ENCODE data around the gene MT1F. TPM values are rescaled to one million over a fixed set of nuclear protein-coding genes. Genes with fewer than 3 reads are reported as not detected.
A peak's percentile ranks its signal among the peaks of the same experiment; 100 is the strongest.

The MT1F gene
- 10 to 100 TPM; 15.8 to 16.4 TPM for total RNA-seq

DNA sequence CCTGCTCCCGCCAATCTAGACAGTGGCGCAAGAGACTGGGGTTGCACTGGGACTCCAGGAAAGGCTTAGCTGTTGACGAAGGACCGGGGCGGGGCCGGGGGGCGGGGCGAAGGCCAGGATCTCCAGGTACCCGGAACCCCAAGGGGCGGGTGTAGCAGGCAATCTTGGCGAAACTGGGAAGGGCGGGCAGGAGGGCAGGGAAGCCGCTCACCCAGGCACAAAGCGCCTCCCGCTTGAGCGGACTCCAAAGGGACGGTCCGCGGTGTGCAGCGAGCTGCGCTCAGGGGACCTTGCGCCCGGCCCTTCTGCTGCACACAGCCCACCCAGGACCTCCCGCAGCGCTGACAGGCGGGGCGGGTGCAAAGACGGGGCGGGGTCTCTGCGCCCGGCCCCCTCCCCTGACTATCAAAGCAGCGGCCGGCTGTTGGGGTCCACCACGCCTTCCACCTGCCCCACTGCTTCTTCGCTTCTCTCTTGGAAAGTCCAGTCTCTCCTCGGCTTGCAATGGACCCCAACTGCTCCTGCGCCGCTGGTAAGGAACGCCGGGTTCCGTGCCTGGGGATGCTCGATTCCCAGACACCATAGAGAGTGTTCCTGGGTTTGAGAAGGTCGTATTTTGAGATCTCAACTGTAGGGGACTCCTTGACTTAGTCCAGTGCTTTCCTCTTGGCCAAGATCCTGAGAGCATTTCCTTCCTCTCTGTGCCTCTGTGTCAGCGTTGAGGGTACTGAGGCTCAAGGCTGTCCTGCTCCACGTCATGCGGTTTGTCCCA lies at the start of gene MT1F:
Gene MT1F (plus strand): TSS at position 405 of the 772 bp plus-strand sequence. CDS start 100 bp downstream, at position 505.
- DNase-seq = peak; percentile 79
- Mint-ChIP-seq H3K4me3 (peak within 1 kb of the TSS; percentile 95), H3K4me1 (peaks cover 20% of the 10 kb centered on the region), H3K9me3 (no peaks in the 10 kb centered on the region), H3K27ac (peak within 1 kb of the TSS; percentile 59), H3K27me3 (peaks cover 16% of the 10 kb centered on the region), H3K36me3 (ENCODE audit: low read depth) (no peaks in the 10 kb centered on the region)
- ChIA-PET POLR2A (interaction anchor here (1.2 to 1.5 kb wide), 3 partner anchors 9 to 21 kb away, joined by 3 to 8 read pairs (median 4); no protein-coding TSS in a partner anchor), CTCF (interaction anchor here (0.8 to 1.0 kb wide), 2 partner anchors 14 to 44 kb away, joined by 3 read pairs; no protein-coding TSS in a partner anchor)

DNA sequence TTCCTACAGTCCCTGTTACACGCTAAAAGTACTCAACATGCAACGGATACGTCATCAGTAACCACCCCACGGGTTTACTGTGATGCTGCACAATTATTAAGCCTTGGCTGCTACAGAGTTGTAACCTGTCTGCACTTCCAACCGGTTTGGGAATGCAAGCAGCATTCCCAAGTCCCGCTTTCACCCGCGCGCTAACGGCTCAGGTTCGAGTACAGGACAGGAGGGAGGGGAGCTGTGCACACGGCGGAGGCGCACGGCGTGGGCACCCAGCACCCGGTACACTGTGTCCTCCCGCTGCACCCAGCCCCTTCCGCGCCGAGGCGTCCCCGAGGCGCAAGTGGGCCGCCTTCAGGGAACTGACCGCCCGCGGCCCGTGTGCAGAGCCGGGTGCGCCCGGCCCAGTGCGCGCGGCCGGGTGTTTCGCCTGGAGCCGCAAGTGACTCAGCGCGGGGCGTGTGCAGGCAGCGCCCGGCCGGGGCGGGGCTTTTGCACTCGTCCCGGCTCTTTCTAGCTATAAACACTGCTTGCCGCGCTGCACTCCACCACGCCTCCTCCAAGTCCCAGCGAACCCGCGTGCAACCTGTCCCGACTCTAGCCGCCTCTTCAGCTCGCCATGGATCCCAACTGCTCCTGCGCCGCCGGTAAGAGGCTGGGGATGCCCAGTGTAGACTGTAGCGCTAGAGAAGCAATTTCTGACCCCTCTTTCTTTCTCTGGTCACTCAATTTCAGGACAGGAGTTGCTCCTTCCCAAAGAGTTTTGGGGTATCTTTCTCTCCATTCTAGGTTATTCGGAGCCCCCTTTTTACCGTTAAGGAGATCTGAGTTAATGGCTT lies 49.5 kb upstream of the MT1F start, which contains the start of gene MT2A:
Gene MT2A (plus strand): TSS at position 542 of the 833 bp plus-strand sequence. CDS start 72 bp downstream, at position 614.
- H3K4me3 Mint-ChIP-seq = peak within 1 kb of the TSS; percentile 93
- H3K4me1 Mint-ChIP-seq = peaks cover 43% of the 10 kb centered on the region
- H3K36me3 Mint-ChIP-seq (ENCODE audit: low read depth) = no peaks in the 10 kb centered on the region
- H3K9me3 Mint-ChIP-seq = no peaks in the 10 kb centered on the region
- peak; percentile 93 for DNase-seq
- peaks cover 2% of the 10 kb centered on the region for H3K27me3 Mint-ChIP-seq
- CTCF ChIA-PET = interaction anchor here (0.6 to 3.4 kb wide), 5 partner anchors 10 to 94 kb away, joined by 3 to 12 read pairs (median 9); partner anchors contain the start of gene MT1E
- H3K27ac Mint-ChIP-seq = peak within 1 kb of the TSS; percentile 78
- POLR2A ChIA-PET = interaction anchor here (0.7 to 7.4 kb wide), 10 partner anchors 10 to 324 kb away, joined by 3 to 96 read pairs (median 4); partner anchors contain the start of genes HERPUD1, MT1E and MT1X

DNA sequence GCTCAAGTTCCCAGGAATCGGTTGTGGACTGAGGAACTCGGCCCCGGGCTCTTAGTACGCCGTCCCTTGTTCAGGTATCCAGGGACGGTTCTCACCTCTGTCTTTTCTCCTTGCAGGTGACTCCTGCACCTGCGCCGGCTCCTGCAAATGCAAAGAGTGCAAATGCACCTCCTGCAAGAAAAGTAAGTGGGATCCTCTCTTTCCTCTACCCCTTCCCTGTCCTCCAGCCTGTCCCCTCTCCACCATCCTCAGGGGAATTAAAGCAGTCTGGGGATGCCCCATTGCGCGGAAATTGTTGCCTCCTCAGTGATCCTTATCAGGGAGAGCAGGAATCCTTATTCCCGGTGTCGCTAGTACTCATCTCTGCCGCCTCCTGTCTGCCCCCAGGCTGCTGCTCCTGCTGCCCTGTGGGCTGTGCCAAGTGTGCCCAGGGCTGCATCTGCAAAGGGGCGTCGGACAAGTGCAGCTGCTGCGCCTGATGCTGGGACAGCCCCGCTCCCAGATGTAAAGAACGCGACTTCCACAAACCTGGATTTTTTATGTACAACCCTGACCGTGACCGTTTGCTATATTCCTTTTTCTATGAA lies 48.8 kb upstream of the MT1F start:
- Mint-ChIP-seq H3K36me3 (ENCODE audit: low read depth) (no peaks in the 10 kb centered on the region), H3K4me3 (peak overlapping the region; percentile 93), H3K27me3 (peaks cover 2% of the 10 kb centered on the region), H3K27ac (peak overlapping the region; percentile 78), H3K9me3 (no peaks in the 10 kb centered on the region), H3K4me1 (peaks cover 44% of the 10 kb centered on the region)
- DNase-seq = no peak
- ChIA-PET CTCF (interaction anchor here (0.9 to 3.4 kb wide), 7 partner anchors 16 to 93 kb away, joined by 3 to 12 read pairs (median 6); partner anchors contain the start of genes MT1E and MT1X), POLR2A (interaction anchor here (0.8 to 7.4 kb wide), 11 partner anchors 9 to 323 kb away, joined by 3 to 96 read pairs (median 4); partner anchors contain the start of genes HERPUD1, MT1E and MT1X)

DNA sequence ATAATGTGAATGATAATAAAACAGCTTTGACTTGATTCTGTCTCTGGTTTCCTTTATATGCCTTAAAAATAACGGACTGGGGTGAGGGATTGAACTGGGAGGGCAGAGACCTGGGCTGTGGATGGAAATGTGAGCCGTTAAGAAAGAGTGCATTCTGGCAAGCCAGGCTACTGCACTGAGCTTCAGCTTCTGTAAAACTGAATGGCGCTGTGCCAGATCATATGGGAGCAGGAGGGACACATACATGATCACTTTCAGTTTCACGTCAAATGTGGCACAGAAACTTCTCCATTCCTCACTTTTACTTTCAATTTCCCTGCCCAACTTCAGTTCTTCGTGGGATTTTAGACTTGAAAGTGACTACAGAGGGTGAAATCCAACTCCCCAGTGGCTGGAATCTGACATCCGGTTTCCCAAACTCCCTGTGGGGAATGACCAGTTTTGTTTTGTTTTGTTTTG lies 48.3 kb upstream of the MT1F start:
- Mint-ChIP-seq H3K4me1 (peaks cover 49% of the 10 kb centered on the region), H3K36me3 (ENCODE audit: low read depth) (no peaks in the 10 kb centered on the region), H3K9me3 (no peaks in the 10 kb centered on the region), H3K27ac (peak overlapping the region; percentile 78), H3K4me3 (peak overlapping the region; percentile 93), H3K27me3 (peaks cover 2% of the 10 kb centered on the region)
- DNase-seq = peak; percentile 67
- ChIA-PET POLR2A (interaction anchor here (0.8 to 7.4 kb wide), 9 partner anchors 9 to 322 kb away, joined by 3 to 96 read pairs (median 4); partner anchors contain the start of genes HERPUD1, MT1E and MT1X), CTCF (interaction anchor here (0.9 to 3.4 kb wide), 6 partner anchors 8 to 93 kb away, joined by 3 to 12 read pairs (median 8); partner anchors contain the start of genes MT1E and MT1X)

DNA sequence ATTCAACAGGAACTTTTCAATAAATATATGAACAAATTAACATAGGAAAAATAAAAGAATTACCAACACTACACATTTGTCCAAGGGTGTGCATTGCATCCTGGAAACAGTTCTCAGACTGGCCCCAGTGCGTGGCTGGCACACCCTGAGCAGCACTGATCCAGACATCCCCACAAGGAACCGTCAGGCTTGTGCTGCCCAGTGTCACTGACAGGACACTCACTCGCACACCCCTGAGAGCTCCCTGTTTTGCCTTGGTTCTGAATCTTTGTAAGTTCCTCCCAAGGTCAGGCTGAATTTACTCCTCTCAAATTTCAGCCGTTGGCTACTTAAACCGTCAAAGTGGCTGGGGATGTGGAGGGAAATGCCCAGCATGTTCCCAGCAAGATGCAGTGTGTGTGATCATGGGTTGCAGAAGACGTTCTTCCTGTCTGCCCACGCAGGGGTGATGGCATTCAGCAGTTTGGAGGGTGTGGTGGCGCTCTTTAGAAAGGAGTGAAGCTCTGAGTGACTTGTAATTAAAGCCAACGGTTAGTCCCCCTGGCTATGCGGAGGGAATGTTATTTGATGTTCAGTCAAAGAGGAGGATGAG lies 47.6 kb upstream of the MT1F start:
- H3K9me3 Mint-ChIP-seq = no peaks in the 10 kb centered on the region
- peak overlapping the region; percentile 93 for H3K4me3 Mint-ChIP-seq
- CTCF ChIA-PET = interaction anchor here (0.9 to 3.4 kb wide), 6 partner anchors 9 to 92 kb away, joined by 3 to 12 read pairs (median 8); partner anchors contain the start of genes MT1E and MT1X
- no peaks in the 10 kb centered on the region for H3K36me3 Mint-ChIP-seq (ENCODE audit: low read depth)
- DNase-seq = peak; percentile 54
- POLR2A ChIA-PET = interaction anchor here (1.2 to 7.4 kb wide), 6 partner anchors 15 to 322 kb away, joined by 3 to 96 read pairs (median 4); partner anchors contain the start of genes HERPUD1, MT1E and MT1X
- peak overlapping the region; percentile 78 for H3K27ac Mint-ChIP-seq
- peaks cover 56% of the 10 kb centered on the region for H3K4me1 Mint-ChIP-seq
- H3K27me3 Mint-ChIP-seq = no peaks in the 10 kb centered on the region

- no peak for DNase-seq
- POLR2A ChIA-PET = interaction anchor here (1.2 to 7.4 kb wide), 5 partner anchors 15 to 113 kb away, joined by 3 to 96 read pairs (median 5); partner anchors contain the start of genes MT1E and MT1X
- Mint-ChIP-seq H3K27me3 (no peaks in the 10 kb centered on the region), H3K9me3 (no peaks in the 10 kb centered on the region), H3K36me3 (ENCODE audit: low read depth) (no peaks in the 10 kb centered on the region), H3K4me1 (peaks cover 58% of the 10 kb centered on the region), H3K4me3 (peak overlapping the region; percentile 12), H3K27ac (peak overlapping the region; percentile 24)
- CTCF ChIA-PET = interaction anchor here (1.7 to 3.4 kb wide), 3 partner anchors 10 to 92 kb away, joined by 9 to 11 read pairs (median 10); no protein-coding TSS in a partner anchor
Observed at GRCh38 chr16:56610609-56611111, 47.1 kb upstream of the MT1F start.

- Mint-ChIP-seq H3K4me1 (peaks cover 58% of the 10 kb centered on the region), H3K36me3 (ENCODE audit: low read depth) (no peaks in the 10 kb centered on the region), H3K27ac (no peak overlapping the region), H3K27me3 (peaks cover under 1% of the 10 kb centered on the region), H3K9me3 (no peaks in the 10 kb centered on the region), H3K4me3 (no peak overlapping the region)
- ChIA-PET CTCF (interaction anchor here (1.7 to 3.4 kb wide), 4 partner anchors 10 to 91 kb away, joined by 8 to 11 read pairs (median 10); partner anchors contain the start of gene MT1E), POLR2A (interaction anchor here (1.8 to 7.4 kb wide), 3 partner anchors 14 to 71 kb away, joined by 5 to 96 read pairs (median 17); partner anchors contain the start of genes MT1E and MT1X)
- DNase-seq = no peak
Observed at GRCh38 chr16:56611281-56611833, 46.4 kb upstream of the MT1F start.

DNA sequence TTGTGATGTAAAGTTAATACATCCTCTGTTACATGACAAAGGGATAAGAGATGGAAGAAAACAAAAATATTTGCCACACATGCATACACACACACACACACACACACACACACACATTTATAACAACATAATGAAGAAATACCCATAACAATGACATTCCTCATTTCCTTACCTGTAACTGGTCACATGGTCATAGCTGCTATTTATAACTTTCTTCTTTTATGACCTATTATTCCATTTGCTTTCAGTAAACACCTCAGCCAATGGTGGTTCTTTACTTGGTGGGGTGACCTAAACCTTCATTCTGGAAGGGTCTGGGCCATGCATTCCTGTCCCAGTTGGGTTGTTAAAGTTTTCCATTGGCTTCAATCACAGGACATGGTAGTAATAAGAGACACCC lies 44.1 kb upstream of the MT1F start:
- Mint-ChIP-seq H3K27me3 (peaks cover 19% of the 10 kb centered on the region), H3K9me3 (no peaks in the 10 kb centered on the region), H3K4me3 (no peak overlapping the region), H3K27ac (no peak overlapping the region), H3K4me1 (peaks cover 53% of the 10 kb centered on the region), H3K36me3 (ENCODE audit: low read depth) (no peaks in the 10 kb centered on the region)
- ChIA-PET POLR2A (interaction anchor here (3.1 to 4.1 kb wide), 2 partner anchors 12 to 69 kb away, joined by 12 to 17 read pairs; partner anchors contain the start of genes MT1E and MT1X), CTCF (interaction anchor here (1.2 to 2.6 kb wide), 3 partner anchors 12 to 37 kb away, joined by 4 to 8 read pairs (median 4); partner anchors contain the start of gene MT1E)
- no peak for DNase-seq

- H3K4me1 Mint-ChIP-seq = peaks cover 45% of the 10 kb centered on the region
- peaks cover 26% of the 10 kb centered on the region for H3K27me3 Mint-ChIP-seq
Observed at GRCh38 chr16:56614549-56614991, 43.2 kb upstream of the MT1F start.

GRCh38 chr16:56615353-56615752 lies 42.4 kb upstream of the MT1F start:
- Mint-ChIP-seq H3K36me3 (ENCODE audit: low read depth) (no peaks in the 10 kb centered on the region), H3K4me3 (no peak overlapping the region), H3K27me3 (peaks cover 30% of the 10 kb centered on the region), H3K4me1 (peaks cover 38% of the 10 kb centered on the region), H3K27ac (no peak overlapping the region), H3K9me3 (no peaks in the 10 kb centered on the region)
- POLR2A ChIA-PET = interaction anchor here (3.1 kb wide), 1 partner anchor 10 kb away, joined by 12 read pairs; the partner anchor contains the start of gene MT1E
- CTCF ChIA-PET = no interaction called here
- no peak for DNase-seq

More at GRCh38 chr16:56614549-56614991, 43.2 kb upstream of the MT1F start:
- Mint-ChIP-seq H3K9me3 (no peaks in the 10 kb centered on the region), H3K36me3 (ENCODE audit: low read depth) (no peaks in the 10 kb centered on the region), H3K27ac (no peak overlapping the region), H3K4me3 (no peak overlapping the region)
- ChIA-PET POLR2A (interaction anchor here (3.1 kb wide), 1 partner anchor 11 kb away, joined by 12 read pairs; the partner anchor contains the start of gene MT1E), CTCF (no interaction called here)
- DNase-seq = no peak

All from activated CD4-positive, alpha-beta memory T cell treated with anti-CD3 and anti-CD28 coated beads, Interleukin-2, amount 10 ng/mL, durations not matched to agents 7 days and 5 days (primary cell).